Esophagus squamous epithelium (tissue), 5 donors: ENCODE measurements around the gene ZNF71. TPM values are rescaled to one million over a fixed set of nuclear protein-coding genes. Genes with fewer than 3 reads are reported as not detected.

Experiments used
- DNase-seq: peaks from one replicate; lab custom pipeline; 2025; lab: John Stamatoyannopoulos, UW
- H3K27ac ChIP-seq, 4 donors: fragments of 200-600 bp; sonication (generic); one replicate each; pipeline ENCODE4 v1.5.1; 2016 to 2019; ENCODE audit warnings: mild to moderate bottlenecking in 1 of 4
- H3K27me3 ChIP-seq, 4 donors: fragments of 200-600 bp; sonication (generic); 1 replicate in 3 of 4; 2 replicates in 1 of 4; pipeline versions ENCODE4 v1.5.1 to v1.6.0; 2017 to 2021; ENCODE audit warnings: antibody characterized with exemption in 1 of 4
- H3K36me3 ChIP-seq, 3 donors: fragments of 200-600 bp; sonication (generic); one replicate each; pipeline ENCODE4 v1.5.1; 2016 to 2019
- H3K4me1 ChIP-seq, 3 donors: fragments of 200-600 bp; sonication (generic); one replicate each; pipeline ENCODE4 v1.5.1; 2017 to 2019
- H3K4me3 ChIP-seq, 4 donors: fragments of 200-600 bp; sonication (generic); 1 replicate in 3 of 4; 2 replicates in 1 of 4; pipeline ENCODE4 v1.5.1; 2016 to 2019; ENCODE audit warnings: mild to moderate bottlenecking in 2 of 4, moderate library complexity in 1 of 4
- H3K9me3 ChIP-seq, 3 donors: fragments of 200-600 bp; sonication (generic); one replicate each; pipeline ENCODE4 v1.5.1; 2016 to 2019
- POLR2A ChIP-seq, 4 donors: fragments of 450-650 bp; IDR thresholded peaks; one replicate each; pipeline ENCODE4 v1.6.1; 2017; ENCODE audit warnings: antibody characterized with exemption in 4 of 4, mild to moderate bottlenecking in 4 of 4, moderate library complexity in 3 of 4
- WGBS, 2 donors: methylation state at CpG; one replicate each; pipeline ENCODE4 v1.1.5; 2018; 5-methylcytosine and 5-hydroxymethylcytosine counted together
- intact Hi-C: fragments of 100-400 bp; cut with DNase I; formaldehyde crosslinking; loops from one replicate; pipeline ENCODE4 v1.15.0; 2022
- total RNA-seq, 4 donors: library from RNA; depleted of rRNA; stranded (reverse); fragments of >200 nt; gene quantifications; one replicate each; pipeline ENCODE4 v1.1.0, GENCODE V29; 2016
- TF ChIP-seq, protein P1 (sequence below), 6 experiments: fragments of 450-650 bp in 4 of 6; fragments of 200-600 bp in 2 of 6; sonication (generic) in 2 of 6; IDR thresholded peaks; one replicate each; pipeline ENCODE4 v1.5.1; 2016 to 2019; ENCODE audit warnings: antibody characterized with exemption in 6 of 6, mild to moderate bottlenecking in 4 of 6, moderate library complexity in 4 of 6
- donor health status: DM: yes; HTN: yes; CAD: no.

ZNF71 gene
- total RNA-seq, 4 donors from 2014 or later: 3.0 to 8.4 (median 3.4) TPM

DNA sequence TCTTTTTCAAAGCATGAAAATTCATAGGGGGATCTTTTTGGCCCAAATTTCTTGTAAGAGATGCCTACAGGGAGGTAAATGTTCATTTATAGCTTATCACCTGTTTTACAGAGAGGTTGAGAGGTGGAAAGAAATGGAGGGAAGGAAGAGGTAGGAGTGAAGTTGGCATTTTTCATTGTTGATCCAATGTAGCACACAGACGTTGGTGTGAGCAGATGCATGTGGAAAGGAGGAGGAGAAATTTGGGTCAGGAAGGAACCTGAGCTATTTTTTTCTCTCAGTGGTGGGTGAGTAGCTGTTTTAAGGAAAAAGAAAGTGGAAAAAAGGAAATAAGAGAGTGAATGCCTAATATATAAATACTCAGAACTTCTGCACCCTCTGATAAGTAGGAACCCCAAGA, 37.9 kb downstream of the ZNF71 start:
- intact Hi-C loops: no loop called here
- Histone ChIP-seq H3K9me3 (peaks cover 0 to 91% (median 37%) of the 10 kb centered on the region in 3 donors), H3K4me3 (no peak overlapping the region), H3K27ac (no peak overlapping the region), H3K36me3 (no peaks in the 10 kb centered on the region), H3K4me1 (no peaks in the 10 kb centered on the region), H3K27me3 (no peaks in the 10 kb centered on the region)
- TF ChIP-seq, protein P1, sequence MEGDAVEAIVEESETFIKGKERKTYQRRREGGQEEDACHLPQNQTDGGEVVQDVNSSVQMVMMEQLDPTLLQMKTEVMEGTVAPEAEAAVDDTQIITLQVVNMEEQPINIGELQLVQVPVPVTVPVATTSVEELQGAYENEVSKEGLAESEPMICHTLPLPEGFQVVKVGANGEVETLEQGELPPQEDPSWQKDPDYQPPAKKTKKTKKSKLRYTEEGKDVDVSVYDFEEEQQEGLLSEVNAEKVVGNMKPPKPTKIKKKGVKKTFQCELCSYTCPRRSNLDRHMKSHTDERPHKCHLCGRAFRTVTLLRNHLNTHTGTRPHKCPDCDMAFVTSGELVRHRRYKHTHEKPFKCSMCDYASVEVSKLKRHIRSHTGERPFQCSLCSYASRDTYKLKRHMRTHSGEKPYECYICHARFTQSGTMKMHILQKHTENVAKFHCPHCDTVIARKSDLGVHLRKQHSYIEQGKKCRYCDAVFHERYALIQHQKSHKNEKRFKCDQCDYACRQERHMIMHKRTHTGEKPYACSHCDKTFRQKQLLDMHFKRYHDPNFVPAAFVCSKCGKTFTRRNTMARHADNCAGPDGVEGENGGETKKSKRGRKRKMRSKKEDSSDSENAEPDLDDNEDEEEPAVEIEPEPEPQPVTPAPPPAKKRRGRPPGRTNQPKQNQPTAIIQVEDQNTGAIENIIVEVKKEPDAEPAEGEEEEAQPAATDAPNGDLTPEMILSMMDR (IDR thresholded peaks at IDR 0.05): no peak
- TF ChIP-seq POLR2A (IDR thresholded peaks at IDR 0.05): no peak
- WGBS, 2 donors: 7 to 27% methylated on average over 1 of the region's 1 CpG
- no peak for DNase-seq

DNA sequence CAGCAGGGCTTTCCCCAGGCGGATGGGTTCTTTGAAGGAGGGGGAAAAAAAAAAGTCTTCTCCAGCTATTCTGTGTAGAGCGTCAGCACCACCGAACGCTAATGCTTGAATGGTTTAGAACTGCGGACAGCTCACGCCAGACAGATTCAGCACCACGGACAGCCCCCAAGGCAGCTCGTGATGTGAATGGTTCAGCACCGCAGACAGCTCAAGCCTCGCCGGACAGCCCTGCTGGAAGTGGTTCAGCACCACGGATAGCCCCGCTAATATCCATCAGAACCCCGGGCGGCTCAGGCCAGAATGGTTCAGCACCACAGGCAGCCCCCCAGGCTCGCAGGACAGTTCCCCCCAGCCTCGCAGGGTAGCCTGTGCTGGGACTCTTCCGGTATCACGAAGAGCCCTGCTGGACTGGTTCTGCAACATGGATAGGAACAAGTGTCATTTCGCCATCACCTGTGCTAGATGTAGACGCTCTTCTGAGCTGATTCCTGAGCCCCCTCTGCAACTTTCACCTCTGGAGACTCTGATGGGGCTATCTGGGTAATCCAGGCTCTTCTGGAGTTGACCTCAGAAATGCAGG, 43.0 kb downstream of the ZNF71 start:
- WGBS, 2 donors: 12 to 17% methylated on average over 16 to 19 of the region's 21 CpGs
- Histone ChIP-seq H3K27me3 (peaks cover 0 to 9% (median 0%) of the 10 kb centered on the region in 4 donors), H3K36me3 (no peaks in the 10 kb centered on the region), H3K27ac (no peak overlapping the region), H3K4me3 (no peak overlapping the region), H3K9me3 (peaks cover 0 to 81% (median 19%) of the 10 kb centered on the region in 3 donors), H3K4me1 (no peaks in the 10 kb centered on the region)
- intact Hi-C loops: no loop called here
- TF ChIP-seq, protein P1 (IDR thresholded peaks at IDR 0.05): no peak
- no peak for TF ChIP-seq POLR2A (IDR thresholded peaks at IDR 0.05)
- no peak for DNase-seq

DNA sequence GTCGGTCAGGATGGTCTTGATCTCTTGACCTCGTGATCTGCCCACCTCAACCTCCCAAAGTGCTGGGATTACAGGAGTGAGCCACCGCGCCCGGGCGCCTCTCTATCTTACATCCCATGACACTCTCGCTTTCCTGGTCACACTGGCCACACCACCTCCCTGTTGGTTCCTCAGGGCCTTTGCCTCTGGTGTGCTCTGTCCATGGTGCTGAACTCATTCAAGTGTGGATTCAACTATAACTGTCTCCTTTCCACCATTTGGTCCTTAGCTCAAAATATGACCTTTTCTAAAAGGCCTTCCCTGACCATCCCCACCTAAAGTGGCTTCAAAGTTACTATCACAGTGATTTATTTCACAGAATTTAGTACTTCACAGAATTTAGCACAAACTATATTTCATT, 44.1 kb downstream of the ZNF71 start:
- TF ChIP-seq POLR2A (IDR thresholded peaks at IDR 0.05): no peak
- TF ChIP-seq, protein P1 (IDR thresholded peaks at IDR 0.05): no peak
- 32 to 34% methylated on average over 7 of the region's 7 CpGs for WGBS, 2 donors
- no peak overlapping the region for H3K4me3 ChIP-seq
- intact Hi-C loops: no loop called here
- H3K27ac ChIP-seq: no peak overlapping the region
- peaks cover 0 to 20% (median 0%) of the 10 kb centered on the region in 4 donors for H3K27me3 ChIP-seq
- peaks cover 0 to 81% (median 13%) of the 10 kb centered on the region in 3 donors for H3K9me3 ChIP-seq
- H3K36me3 ChIP-seq: no peaks in the 10 kb centered on the region
- no peak for DNase-seq
- H3K4me1 ChIP-seq: no peaks in the 10 kb centered on the region

DNA sequence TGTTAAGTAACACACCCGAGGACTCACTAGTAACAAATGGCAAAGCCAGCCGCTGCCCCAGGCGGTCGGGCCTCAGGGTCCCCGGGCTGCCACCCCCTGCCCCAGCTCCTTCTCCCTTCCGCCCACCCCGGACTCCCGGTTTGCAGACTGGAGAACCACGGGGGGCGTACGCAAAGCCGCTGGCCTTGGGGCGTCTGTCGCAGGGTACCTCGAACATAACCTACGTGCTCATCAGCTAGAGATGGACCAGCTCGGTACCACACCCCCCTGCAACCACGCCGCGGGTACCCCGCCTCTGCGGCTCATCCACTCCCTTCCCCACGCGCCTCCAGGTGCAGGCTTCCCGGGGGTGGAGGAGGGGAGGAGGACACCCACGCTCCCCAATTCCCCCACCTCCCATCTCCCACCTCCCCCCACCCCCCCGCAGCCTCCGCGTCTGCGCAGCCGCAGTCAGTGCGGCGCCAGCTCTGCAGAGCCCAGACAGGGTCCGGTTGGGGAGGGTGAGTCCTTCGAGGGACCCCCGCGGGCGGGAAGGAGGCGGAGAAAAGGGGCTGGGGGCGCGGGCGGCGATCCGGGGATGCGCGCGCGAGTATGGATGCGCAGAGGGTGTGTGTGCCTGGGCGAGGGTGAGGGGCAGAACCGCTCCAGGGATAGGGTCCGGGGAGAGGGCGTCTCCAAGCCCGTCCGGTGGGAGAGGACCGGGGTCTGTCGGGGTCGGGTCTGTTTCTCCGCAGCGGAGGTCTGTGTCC, 47.8 kb downstream of the ZNF71 start, which contains the start of gene SMIM17:
TSS of gene SMIM17 (plus strand) at position 449 of the 749 bp plus-strand sequence. CDS start 2,509 bp downstream, outside the sequence.
- H3K4me1 ChIP-seq: no peaks in the 10 kb centered on the region
- H3K9me3 ChIP-seq: peaks cover 0 to 68% (median 16%) of the 10 kb centered on the region in 3 donors
- peaks cover 0 to 20% (median 0%) of the 10 kb centered on the region in 4 donors for H3K27me3 ChIP-seq
- WGBS, 2 donors: 20 to 27% methylated on average over 12 to 18 of the region's 60 CpGs
- no peak for DNase-seq
- H3K4me3 ChIP-seq: no peak within 1 kb of the TSS
- H3K27ac ChIP-seq: no peak within 1 kb of the TSS
- intact Hi-C loops: no loop called here
- H3K36me3 ChIP-seq: no peaks in the 10 kb centered on the region
- TF ChIP-seq POLR2A (IDR thresholded peaks at IDR 0.05): no peak
- TF ChIP-seq, protein P1 (IDR thresholded peaks at IDR 0.05): no peak

DNA sequence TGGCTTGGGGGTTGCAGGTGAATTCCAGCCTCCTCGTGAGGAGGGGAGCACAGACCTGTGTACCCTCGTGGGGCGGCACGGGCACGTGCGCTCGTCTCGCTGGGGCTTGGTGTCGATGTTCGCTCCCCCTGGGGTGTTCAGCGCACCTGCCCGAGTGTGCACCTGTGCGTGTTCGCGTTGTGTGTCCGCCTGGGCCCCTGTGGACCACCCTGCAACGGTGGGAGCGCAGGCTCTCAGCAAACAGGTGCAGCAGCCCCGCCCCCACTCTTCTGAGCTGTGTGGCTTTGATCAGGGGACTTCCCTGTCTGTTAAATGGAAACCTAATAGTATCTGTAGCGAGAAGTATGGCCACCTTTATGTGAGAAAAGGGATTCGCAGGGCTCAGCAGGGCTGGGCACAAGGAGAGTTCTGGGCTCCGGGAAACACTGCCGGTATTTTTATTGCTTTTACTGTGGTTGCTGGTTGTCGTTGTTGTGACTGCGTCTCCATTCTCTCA, 48.4 kb downstream of the ZNF71 start:
- Histone ChIP-seq H3K27me3 (peaks cover 0 to 20% (median 0%) of the 10 kb centered on the region in 4 donors), H3K9me3 (peaks cover 0 to 62% (median 9%) of the 10 kb centered on the region in 3 donors), H3K36me3 (no peaks in the 10 kb centered on the region), H3K4me1 (no peaks in the 10 kb centered on the region), H3K4me3 (no peak overlapping the region), H3K27ac (no peak overlapping the region)
- intact Hi-C loops: no loop called here
- no peak for TF ChIP-seq POLR2A (IDR thresholded peaks at IDR 0.05)
- TF ChIP-seq, protein P1 (IDR thresholded peaks at IDR 0.05): no peak
- WGBS, 2 donors: 25 to 49% methylated on average over 5 to 15 of the region's 25 CpGs
- DNase-seq: no peak
